HG03521 (cell line): ENCODE results near the gene CHTF18.
"Not testable (repeated sequence)": the region's sequence is repeated elsewhere in the genome, so short reads cannot be mapped to it uniquely, and the experiment has no call there.

ENCODE experiments used
- ATAC-seq: cut with Tn5 transposase; IDR thresholded peaks from one replicate; pipeline ENCODE4 v1.9.1; 2021; ENCODE audit warnings: mild to moderate bottlenecking, moderate library complexity; ENCODE audit not compliant: unreplicated experiment

The CHTF18 gene

GRCh38 chr16:825341-826061 lies 37.1 kb downstream of the CHTF18 start:
- no peak for ATAC-seq

DNA sequence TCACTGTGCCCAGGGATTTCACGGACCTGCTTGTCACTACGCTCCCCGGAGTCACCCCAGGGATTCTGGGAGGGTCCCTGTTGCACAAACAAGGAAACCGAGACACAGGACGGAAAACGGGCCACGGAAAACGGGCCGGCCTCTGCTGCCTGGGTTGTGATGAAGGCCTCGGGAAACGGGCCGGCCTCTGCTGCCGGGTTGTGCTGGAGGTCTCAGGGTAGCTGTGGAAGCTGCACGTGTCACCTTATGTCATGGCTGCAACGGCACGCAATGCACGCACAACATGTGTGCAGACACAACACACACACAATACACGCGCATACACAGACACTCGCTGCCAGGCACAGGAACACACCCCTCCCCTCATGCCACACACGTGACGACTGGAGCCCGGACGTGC lies 39.1 kb downstream of the CHTF18 start:
- ATAC-seq, result no peak

GRCh38 chr16:828891-829290 lies 40.5 kb downstream of the CHTF18 start:
- no peak for ATAC-seq

- ATAC-seq, result no peak
These were observed 41.9 kb downstream of the CHTF18 start for GRCh38 chr16:830107-830870.

- ATAC-seq, result no peak
These were observed 42.6 kb downstream of the CHTF18 start for GRCh38 chr16:830871-831570.

- no peak for ATAC-seq
These were observed 43.4 kb downstream of the CHTF18 start for GRCh38 chr16:831571-832413.

DNA sequence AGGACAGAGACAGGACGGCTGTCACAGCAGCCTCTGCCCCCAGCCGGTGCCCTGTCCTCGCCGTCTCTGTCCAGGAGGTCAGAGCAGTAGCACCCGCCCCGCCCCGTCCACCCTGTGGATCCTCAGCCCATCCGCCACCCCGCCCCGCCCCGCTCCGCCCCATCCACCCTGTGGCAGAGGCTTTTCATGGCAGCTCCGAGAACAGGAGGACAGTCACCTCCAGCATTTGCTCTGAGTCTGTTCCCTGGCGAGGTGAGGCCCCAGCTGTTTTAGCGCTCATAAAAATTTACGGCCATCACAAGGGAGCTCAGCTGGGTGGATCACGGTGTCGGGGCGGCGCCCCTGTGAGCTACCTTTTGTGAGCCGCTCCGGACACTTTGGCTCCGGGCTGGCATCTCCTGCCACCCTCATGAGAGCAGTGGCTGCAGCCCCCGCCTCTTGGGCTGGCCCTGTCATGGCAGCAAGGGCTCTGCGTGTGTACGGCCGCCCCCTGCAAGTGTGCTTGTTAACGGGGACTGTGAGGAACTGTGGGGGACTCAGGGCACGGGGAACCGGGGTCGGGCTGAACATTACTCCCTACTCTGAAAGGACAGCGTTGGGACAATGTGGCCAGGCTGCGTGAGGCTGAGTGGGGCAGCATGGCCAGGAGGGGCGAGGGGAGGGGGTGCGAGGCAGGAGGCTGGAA lies 44.4 kb downstream of the CHTF18 start:
- ATAC-seq, result no peak

- ATAC-seq, result no peak
These were observed 45.0 kb downstream of the CHTF18 start for GRCh38 chr16:833411-833810.

DNA sequence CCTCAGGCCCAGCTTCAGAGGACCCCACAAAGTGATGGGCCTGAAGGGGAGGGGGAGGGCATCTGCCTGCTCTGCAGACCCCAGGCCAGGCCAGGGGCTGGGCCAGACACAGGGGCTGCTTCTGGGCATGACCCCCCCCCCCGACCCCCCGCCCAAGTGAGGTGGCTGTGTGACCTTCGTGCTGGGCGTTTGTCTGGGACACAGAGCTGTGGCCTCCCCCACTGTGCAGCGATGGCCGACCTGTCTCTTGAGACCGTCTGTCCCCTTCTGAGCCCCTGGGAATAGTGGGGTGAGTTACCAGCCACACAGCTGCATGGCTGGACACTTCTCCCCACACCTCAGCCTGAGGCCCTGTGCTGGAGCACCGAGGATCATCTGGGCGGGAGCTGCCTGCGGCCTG lies 47.0 kb downstream of the CHTF18 start:
- ATAC-seq, result no peak

- no peak for ATAC-seq
These were observed 47.8 kb downstream of the CHTF18 start for GRCh38 chr16:836221-836620.

- not testable (repeated sequence) for ATAC-seq
These were observed 48.4 kb downstream of the CHTF18 start for GRCh38 chr16:836822-837221.

DNA sequence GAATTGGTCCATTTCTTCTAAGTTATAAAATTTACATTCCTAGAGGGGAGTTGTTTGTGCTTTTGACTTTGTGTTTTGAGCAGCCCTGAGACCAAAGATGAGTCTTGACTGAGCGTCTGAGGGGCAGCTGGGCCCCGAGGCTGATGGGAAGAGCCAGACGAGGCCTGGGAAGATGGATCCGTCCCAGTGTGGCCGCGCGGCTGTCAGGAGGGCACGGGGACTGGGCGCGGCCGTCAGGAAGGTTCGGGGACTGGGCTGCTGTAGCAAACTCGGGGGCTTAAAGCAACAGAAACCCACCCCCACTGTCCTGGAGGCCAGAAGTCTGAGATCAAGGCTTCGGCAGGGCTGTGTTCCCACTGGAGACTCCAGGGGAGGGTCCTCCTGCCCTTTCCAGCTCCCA lies 50.3 kb downstream of the CHTF18 start:
- no peak for ATAC-seq

- ATAC-seq, result no peak
These were observed 51.4 kb downstream of the CHTF18 start for GRCh38 chr16:839643-840408.

- no peak for ATAC-seq
These were observed 52.4 kb downstream of the CHTF18 start for GRCh38 chr16:840561-841454.

DNA sequence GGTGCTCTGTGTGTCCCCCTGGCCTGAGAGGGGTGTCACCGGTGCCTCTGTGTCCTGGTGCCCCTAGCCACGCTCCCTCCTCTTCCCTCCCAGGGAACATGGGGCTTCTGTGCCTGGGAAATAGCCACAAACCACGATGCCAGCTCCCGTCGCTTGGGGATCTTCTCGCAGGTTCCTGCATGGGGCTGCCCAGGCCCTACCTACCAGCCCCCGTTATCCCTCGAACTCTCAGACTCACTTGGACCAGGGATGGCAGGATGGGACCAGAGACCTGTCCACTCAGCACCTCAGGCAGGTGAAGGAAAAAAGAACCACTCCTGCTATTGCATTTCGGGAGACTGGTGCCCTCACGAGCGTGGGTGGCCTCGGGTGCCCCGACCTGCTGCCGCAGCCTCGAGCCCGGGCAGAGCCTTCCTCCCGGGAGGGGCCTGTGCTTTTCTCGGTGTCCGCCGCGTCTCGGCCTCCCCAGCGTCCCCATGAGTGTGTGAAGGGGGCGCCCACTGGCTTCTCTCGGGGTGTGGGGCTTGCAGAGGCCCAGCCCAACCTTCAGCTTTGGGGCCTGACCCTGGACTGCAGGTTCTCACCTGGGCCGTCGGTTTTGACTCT lies 53.1 kb downstream of the CHTF18 start:
- no peak for ATAC-seq

DNA sequence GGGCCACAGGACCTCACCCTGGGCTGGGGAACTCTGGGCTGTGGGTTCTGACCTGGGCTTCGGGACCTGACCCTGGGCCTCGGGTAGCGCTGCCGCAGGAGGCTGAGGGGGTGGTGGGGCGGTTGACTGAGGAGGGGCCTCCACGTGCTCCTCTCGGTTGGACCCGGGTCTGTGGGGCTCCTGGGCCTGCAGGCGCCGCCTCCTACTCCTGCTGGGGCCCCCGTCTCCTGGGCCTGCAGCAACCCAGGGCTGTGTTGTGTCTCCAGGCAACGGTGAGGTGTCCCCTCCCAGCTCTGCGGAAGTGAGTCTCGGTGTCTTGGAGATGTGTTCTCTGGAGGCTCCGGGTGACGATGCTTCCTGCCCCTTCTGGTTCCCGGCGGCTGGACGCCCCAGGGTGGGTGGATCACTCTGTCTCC lies 53.6 kb downstream of the CHTF18 start:
- no peak for ATAC-seq

GRCh38 chr16:842711-843560 lies 54.5 kb downstream of the CHTF18 start:
- ATAC-seq, result no peak
